Measurements from ENCODE around the gene CSTA.

Gene CSTA

DNA sequence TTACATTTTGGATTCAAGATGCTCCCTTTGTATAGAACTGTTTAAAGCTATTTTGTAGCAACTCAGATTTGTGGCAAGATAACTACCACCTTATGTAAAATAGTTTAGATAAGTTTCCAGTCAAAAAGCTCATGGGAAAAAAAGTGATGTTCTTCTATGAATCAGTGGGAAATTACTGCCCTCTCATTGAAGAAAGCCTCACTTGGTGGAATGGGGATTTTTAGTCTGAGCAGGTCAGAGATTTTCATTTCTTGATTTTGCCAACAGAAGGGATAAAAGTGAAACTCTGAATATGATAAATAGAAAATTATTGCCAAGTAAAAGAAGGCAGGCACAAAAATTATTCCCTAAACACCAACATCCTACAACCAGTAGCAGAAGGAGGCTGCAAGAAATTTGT lies 25.8 kb upstream of the CSTA start:
- TF ChIP-seq, protein P1, sequence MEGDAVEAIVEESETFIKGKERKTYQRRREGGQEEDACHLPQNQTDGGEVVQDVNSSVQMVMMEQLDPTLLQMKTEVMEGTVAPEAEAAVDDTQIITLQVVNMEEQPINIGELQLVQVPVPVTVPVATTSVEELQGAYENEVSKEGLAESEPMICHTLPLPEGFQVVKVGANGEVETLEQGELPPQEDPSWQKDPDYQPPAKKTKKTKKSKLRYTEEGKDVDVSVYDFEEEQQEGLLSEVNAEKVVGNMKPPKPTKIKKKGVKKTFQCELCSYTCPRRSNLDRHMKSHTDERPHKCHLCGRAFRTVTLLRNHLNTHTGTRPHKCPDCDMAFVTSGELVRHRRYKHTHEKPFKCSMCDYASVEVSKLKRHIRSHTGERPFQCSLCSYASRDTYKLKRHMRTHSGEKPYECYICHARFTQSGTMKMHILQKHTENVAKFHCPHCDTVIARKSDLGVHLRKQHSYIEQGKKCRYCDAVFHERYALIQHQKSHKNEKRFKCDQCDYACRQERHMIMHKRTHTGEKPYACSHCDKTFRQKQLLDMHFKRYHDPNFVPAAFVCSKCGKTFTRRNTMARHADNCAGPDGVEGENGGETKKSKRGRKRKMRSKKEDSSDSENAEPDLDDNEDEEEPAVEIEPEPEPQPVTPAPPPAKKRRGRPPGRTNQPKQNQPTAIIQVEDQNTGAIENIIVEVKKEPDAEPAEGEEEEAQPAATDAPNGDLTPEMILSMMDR (IDR thresholded peaks at IDR 0.05; ENCODE audit: low read depth, low read length) = no peak
- no peak overlapping the region for H3K4me3 ChIP-seq (ENCODE audit: low read depth, low read length)

DNA sequence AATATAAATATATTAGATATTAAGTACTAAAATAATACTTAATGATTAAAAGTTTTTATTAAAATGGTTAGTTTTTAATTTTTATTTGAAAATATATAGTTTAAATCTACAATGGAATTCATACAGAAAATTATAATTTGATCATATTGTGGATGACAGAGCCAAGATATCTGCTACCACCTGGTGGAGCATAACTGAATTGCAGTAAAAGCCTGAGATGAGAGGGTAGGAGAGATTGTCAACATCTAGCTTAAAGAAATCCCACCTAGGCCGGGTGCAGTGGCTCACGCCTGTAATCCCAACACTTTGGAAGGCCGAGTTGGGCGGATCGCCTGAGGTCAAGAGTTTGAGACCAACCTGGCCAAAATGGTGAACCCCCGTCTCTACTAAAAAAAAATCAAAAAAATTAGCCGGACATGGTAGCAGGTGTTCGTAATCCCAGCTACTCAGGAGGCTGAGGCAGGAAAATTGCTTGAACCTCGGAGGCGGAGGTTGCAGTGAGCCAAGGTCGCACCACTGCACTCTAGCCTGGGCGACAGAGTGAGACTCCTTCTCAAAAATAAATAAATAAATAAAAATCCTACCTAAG lies 25.1 kb upstream of the CSTA start:
- H3K4me3 ChIP-seq (ENCODE audit: low read depth, low read length) = no peak overlapping the region
- TF ChIP-seq, protein P1 (IDR thresholded peaks at IDR 0.05; ENCODE audit: low read depth, low read length) = peak; percentile 41; the same call in 1 of the 2 replicates

DNA sequence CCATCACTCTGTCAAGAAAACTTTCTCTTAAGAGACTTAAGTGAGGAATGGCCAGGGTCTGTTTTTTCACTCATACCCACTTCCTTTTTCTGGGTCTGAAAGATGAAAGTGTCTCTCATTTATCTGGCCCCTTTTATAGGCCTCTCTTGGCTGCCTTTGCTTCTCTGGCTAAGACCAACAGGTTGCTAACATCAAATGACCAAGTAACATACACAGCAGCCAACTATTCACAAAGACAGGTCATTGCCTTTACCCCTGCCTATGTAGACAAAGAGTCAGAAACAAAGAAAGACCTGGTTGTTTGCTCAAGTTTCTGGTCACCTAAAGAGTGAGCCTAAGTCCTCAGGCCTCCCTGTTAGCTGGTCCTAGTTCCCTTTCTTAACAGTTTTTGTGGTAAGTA lies 24.0 kb upstream of the CSTA start:
- H3K4me3 ChIP-seq (ENCODE audit: low read depth, low read length) = no peak overlapping the region
- TF ChIP-seq, protein P1 (IDR thresholded peaks at IDR 0.05; ENCODE audit: low read depth, low read length) = no peak

DNA sequence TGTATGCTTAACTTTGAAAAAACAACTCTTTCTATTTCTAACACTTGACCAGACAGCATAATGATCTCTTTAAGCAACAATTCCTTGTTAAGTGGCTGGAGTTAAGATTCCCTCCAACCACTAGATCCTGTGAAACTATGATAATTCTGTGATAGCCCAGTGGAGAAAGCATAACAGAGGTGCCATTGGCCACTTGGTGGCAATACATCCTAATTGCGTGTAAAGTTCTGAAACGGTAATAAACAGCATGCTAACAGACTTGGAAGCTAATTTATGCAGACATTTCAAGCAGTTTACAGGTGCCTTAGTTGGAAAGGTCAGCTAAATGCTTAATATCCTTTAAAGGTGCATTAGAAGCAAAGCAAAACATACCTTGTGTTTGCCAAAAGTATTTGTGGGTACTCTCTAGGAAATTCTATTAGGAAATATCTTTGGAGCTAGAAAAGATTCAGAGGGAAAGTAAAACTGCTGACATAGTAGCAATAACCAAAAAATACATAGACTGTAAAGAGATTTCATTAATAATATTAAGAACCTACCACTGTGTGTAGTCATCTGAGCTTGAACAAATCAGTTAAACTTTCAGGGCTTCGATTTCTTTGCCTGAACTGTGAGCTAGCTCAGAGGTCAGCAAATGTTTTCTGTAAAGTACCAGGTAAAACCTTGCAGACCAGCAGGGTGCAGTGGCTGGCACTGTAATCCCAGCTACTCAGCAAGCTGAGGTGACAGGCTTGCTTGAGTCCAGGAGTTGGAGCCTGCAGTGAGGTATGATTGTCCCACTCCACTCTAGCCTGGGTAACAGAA lies 19.0 kb upstream of the CSTA start:
- H3K4me3 ChIP-seq (ENCODE audit: low read depth, low read length) = no peak overlapping the region
- TF ChIP-seq, protein P1 (IDR thresholded peaks at IDR 0.05; ENCODE audit: low read depth, low read length) = no peak

DNA sequence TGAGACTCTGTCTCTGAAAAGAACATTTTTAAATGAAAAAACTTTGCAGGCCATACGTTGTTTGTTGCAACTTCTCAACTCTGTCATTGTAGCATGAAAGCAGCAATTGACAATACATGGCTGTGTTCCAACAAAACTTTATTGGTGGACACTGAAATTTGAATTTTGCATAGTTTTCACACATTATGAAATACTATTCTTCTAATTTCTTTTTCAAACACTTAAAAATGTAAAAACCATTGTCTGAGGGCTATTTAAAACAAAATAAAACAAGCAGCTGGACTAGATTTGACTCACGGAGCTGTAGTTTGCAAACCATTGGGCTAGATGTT lies 18.5 kb upstream of the CSTA start:
- no peak overlapping the region for H3K4me3 ChIP-seq (ENCODE audit: low read depth, low read length)
- TF ChIP-seq, protein P1 (IDR thresholded peaks at IDR 0.05; ENCODE audit: low read depth, low read length) = no peak

DNA sequence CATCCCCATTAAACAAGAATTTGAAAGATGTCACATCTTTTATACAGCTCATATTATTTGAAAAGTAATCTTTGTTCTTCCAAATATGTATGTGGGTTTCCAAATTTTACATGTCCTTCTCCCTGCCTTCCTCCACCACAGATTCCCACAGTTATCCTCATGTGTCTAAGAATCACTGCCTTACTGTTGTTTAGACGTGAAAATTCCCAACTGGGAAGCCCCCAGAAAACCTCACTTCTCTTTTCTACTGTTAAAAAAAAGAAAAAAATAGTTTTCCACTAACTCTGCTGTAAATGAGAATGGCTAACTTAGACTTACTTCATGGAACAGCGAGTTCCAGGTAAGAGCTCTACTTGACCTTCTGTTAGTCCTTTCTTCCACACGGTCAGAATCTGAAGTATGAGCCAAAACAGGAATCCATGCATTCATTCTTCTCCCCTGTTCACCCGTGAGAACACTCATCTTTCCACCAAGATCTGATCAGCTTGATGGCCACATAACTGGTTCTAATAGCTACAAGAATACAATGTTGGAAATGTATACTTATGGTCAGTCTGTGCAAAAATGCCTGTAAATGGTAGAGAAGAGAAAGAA lies 17.9 kb upstream of the CSTA start:
- H3K4me3 ChIP-seq (ENCODE audit: low read depth, low read length) = no peak overlapping the region
- TF ChIP-seq, protein P1 (IDR thresholded peaks at IDR 0.05; ENCODE audit: low read depth, low read length) = no peak

DNA sequence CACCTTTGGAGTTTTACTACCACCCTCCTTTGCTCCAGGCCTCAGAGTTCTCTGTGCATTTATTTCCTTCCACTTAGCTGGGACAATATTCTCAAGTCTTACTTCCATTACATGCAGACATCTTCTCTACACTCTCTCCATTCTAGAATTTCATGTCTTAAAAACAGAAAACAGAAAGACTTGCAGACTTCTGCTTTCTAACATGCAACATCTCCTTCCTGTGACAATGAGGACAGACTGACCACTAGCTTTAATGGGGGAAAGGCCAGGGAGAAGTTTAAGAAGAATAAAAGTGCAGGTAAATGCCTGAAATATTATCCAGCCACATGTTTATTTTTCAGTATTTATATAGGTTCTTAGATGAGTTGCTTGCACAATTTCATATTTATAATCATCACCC lies 17.1 kb upstream of the CSTA start:
- H3K4me3 ChIP-seq (ENCODE audit: low read depth, low read length) = no peak overlapping the region
- TF ChIP-seq, protein P1 (IDR thresholded peaks at IDR 0.05; ENCODE audit: low read depth, low read length) = no peak

Measured in WI38 (cell line).